NCI-H1048 (cell line): ENCODE measurements around the gene LHX2.

Source experiments
- DNase-seq: peaks from one replicate; lab custom pipeline; 2025; lab: John Stamatoyannopoulos, UW

The LHX2 gene

DNA sequence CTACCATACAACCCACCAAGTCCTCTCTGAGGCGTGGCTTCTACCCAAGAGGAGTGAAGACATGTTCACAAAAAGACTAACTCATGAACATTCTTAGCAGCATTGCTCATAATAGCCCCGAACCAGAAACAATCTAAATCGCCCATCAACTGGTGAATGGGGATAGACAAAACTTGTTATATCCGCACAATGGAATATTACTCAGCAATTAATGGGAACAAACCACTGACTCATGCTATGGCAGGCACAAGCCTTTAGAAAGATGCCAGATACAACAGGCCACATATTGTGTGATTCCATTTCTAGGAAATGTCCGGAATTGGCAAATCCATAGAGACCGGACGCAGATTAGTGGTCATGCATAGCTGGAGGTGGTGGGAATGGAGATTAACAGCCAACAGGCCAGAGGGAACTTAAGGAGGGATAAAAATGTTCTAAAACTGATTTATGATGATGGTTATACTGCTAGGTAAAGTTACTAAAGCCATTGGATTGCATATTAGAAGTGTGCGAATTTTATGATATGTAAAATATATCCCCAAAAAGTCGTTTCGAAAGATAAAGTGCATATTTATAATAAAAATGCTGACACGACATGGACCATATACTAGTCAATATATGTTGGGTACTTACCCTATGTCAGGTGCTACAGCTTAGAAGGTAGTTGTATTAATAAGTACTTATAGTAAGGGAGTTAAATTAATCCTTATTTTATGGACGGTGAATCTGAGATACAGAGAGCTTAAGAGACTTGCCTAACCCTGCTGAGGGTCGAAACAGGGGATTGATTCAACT lies 55.4 kb downstream of the LHX2 start:
- no peak for DNase-seq

DNA sequence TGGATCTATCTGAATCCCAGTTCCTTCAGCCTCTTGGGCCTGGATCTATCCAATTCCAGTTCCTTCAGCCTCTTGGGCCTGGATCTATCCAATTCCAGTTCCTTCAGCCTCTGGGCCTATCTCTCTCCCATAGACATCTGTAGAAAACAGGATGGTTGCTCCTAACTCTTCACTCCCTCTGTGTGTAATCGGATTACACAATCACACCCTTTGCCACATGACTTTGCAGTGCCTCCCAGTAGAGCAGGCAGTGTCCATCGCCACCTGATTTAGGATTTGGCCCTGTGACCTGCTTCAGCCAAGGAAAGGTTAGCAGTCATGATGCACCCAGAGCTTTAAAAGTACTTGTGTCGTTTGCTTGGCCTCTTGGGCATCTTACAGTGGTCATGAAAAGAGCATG lies 56.7 kb downstream of the LHX2 start:
- no peak for DNase-seq

DNA sequence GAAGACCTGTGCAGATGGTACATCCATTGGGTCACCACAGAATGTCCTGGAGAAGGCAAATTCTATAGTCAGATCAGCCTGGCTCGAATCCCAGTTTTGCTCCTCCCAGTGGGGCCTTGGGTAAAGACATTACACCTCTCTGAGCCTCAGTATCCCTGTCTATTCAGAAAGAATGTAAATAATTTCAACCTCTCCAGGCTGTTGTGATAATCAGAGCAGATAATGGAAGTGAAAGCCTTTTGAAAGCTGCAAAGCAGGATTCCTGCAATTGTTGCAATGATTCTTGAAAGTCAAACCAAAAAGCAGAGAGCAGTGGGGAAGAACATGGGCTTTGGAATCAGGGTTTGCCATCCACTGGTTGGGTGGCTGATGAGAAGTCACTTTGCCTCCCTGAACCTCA lies 63.2 kb downstream of the LHX2 start:
- DNase-seq: no peak

DNA sequence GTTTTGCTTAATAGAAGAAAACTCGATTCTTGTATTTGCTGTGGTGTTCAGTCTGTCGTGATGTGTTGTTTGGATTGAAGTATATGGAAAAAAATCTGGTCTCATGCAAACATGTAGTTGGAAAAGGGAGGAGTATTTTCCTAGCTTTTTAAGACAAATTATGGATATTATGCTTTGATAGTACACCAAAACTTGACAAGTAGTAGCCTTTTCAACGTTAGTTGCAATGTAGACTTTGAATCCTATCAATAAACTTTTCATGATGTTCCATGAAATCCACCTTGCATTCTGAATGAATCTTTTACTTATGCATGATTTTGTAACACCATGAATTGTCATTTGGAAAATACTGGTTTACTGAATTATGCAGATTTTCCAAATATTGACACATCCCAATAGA lies 64.2 kb downstream of the LHX2 start:
- no peak for DNase-seq

DNA sequence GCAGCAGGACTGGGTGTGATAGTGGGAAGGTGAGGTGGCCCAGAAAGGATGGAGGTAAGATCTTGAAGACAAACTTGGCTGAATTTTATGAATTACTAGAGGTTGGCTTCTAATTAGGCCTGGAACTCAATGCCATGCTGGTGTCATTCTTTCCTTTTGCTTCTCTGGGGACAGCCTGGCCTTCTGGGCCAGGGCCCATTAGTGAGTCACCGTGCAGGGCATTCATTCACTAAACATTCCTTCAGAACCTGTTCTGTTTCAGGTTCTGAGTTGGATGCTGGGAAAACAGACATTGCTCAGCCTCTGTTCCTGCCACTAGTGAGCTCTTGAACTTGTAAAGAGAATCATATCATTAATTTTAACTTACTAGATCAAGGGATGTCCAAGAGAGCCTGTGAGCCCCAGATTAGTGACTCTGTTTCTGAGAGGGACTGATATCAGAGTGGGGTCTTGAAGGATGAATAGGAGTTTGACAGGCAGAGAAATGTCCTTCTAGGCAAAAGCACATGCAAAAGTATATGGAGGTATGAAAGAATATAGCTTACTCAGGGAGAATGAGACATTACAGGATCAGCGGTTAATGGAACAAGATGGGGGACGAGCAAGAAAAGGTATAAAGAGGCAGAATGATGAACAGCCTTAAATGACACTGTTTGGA lies 66.5 kb downstream of the LHX2 start:
- no peak for DNase-seq

DNA sequence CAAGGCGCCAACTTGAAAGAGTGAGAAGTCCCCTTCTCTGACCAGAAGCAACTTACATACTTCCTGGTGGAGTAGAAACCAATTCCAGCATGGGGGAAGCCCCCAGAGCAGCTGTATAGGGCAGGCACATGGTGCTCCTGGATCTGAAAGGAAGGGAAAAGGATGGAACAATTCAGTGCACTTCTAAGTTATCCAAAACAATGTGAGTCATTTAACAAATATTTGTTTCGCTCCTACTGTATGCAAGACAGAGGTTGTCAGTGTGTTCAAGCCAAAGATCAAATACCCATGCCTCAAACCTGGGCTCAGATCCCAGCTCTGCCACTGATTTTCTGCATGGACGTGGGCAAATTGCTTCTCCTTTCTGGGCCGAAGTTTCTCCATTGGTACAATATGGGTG lies 67.1 kb downstream of the LHX2 start:
- DNase-seq: no peak

DNA sequence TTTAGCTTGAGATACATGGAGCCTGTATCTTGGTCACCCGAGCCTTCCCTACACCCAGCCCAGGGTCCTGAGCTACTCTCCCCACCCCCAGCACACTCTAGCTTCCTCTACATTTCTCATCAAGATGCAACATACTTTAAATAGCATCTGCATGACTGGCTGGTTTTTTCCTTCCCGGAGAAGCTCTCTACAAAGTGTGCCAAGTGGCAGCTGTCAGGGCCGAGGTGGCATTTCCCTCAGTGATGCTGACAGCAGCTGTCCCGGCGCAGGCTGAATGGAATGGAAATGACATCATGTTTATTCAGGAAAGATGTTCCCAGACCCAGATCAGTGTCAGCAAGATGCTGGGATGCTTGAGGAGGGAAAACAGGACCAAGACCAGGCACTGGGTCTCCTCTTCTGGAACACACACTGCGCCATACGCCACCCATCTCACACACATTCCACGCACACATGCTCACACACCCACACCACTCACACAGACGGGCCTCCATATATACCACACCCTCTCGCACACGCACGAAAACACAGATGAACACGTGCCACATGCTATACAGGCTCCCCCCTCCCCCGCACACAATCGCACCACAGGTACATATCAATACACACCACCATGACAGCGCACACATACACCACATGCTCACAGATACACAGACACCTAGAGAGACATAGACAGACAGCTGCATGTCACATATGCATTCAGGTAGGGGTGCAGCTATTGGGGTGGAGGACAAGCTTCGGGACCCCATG lies 67.8 kb downstream of the LHX2 start:
- DNase-seq: no peak

DNA sequence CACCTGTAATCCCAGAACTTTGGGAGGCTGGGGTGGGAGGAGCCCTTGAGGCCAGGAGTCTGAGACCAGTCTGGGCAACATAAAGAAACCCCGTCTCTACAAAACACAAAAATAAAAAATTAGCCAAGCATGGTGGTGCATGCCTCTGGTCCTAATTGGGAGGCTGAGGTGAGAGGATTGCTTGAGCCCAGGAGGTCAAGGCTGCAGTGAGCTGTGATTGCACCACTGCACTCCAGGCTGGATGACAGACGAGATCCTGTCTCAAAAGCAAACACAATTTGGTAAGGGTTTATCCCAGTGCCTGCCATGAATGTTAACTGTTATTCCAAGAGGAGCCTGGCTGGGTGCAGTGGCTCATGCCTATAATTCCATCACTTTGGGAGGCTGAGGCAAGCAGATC lies 71.1 kb downstream of the LHX2 start:
- no peak for DNase-seq
